H9 (cell line): ENCODE data around the gene BACH1. TPM values are rescaled to one million over a fixed set of nuclear protein-coding genes. Genes with fewer than 3 reads are reported as not detected.

ENCODE experiments used
- DNase-seq: peaks from one replicate; pipeline ENCODE4 v3.0.0-alpha.2; 2017
- H2AFZ ChIP-seq: one replicate; pipeline ENCODE4 v1.6.1; 2013; ENCODE audit warnings: mild to moderate bottlenecking, low read length, control low read depth, moderate library complexity
- H2AK5ac ChIP-seq: 2 replicates; pipeline ENCODE4 v1.6.1; 2013; ENCODE audit warnings: low read length, control low read depth, mixed read lengths; ENCODE audit not compliant: insufficient read length
- H2BK120ac ChIP-seq: one replicate; pipeline ENCODE4 v1.6.1; 2013; ENCODE audit warnings: low read depth, mild to moderate bottlenecking, low read length, control low read depth, inconsistent platforms; ENCODE audit not compliant: poor library complexity, severe bottlenecking
- H2BK12ac ChIP-seq: 2 replicates; pipeline ENCODE4 v1.6.1; 2013; ENCODE audit warnings: low read length, control low read depth, mixed read lengths, low read depth; ENCODE audit not compliant: insufficient read length
- H2BK15ac ChIP-seq: 2 replicates; pipeline ENCODE4 v1.6.1; 2013; ENCODE audit warnings: low read depth, low read length, control low read depth
- H2BK20ac ChIP-seq: one replicate; pipeline ENCODE4 v1.6.1; 2013; ENCODE audit warnings: low read depth, mild to moderate bottlenecking, low read length, control low read depth, inconsistent platforms; ENCODE audit not compliant: poor library complexity, severe bottlenecking
- H2BK5ac ChIP-seq: 2 replicates; pipeline ENCODE4 v1.6.1; 2013; ENCODE audit warnings: low read length, control low read depth, mixed read lengths; ENCODE audit not compliant: insufficient read length
- H3K14ac ChIP-seq: 2 replicates; pipeline ENCODE4 v1.6.1; 2013; ENCODE audit warnings: low read length, control low read depth; ENCODE audit not compliant: insufficient read depth
- H3K18ac ChIP-seq: 2 replicates; pipeline ENCODE4 v1.6.1; 2013; ENCODE audit warnings: low read depth, mild to moderate bottlenecking, mixed read lengths, low read length, control low read depth; ENCODE audit not compliant: insufficient read length
- H3K23ac ChIP-seq: 2 replicates; pipeline ENCODE4 v1.6.1; 2013; ENCODE audit warnings: low read length, control low read depth, mixed read lengths, low read depth; ENCODE audit not compliant: insufficient read length
- H3K23me2 ChIP-seq: 2 replicates; pipeline ENCODE4 v1.6.1; 2013; ENCODE audit warnings: low read depth, mild to moderate bottlenecking, mixed read lengths, low read length, control low read depth; ENCODE audit not compliant: insufficient read length, poor library complexity, severe bottlenecking
- H3K27ac ChIP-seq: 2 replicates; pipeline ENCODE4 v1.5.1; 2013; ENCODE audit warnings: low read length, control low read depth, mixed read lengths, low read depth; ENCODE audit not compliant: insufficient read length
- H3K27me3 ChIP-seq: 2 replicates; pipeline ENCODE4 v1.6.1; 2013; ENCODE audit warnings: low read length, control low read depth, inconsistent platforms; ENCODE audit not compliant: insufficient read depth
- H3K4ac ChIP-seq: 2 replicates; pipeline ENCODE4 v1.6.1; 2013; ENCODE audit warnings: low read depth, mild to moderate bottlenecking, control low read depth, inconsistent platforms, low read length, moderate library complexity
- H3K4me1 ChIP-seq: 2 replicates; pipeline ENCODE4 v1.6.1; 2013; ENCODE audit warnings: low read length, control low read depth, inconsistent platforms; ENCODE audit not compliant: insufficient read depth
- H3K4me2 ChIP-seq: 2 replicates; pipeline ENCODE4 v1.6.1; 2013; ENCODE audit warnings: low read length, control low read depth, mixed read lengths; ENCODE audit not compliant: insufficient read length, insufficient read depth
- H3K56ac ChIP-seq: 2 replicates; pipeline ENCODE4 v1.6.1; 2013; ENCODE audit warnings: low read depth, mild to moderate bottlenecking, mixed read lengths, low read length, control low read depth; ENCODE audit not compliant: insufficient read length
- H3K79me1 ChIP-seq: 2 replicates; pipeline ENCODE4 v1.6.1; 2013; ENCODE audit warnings: low read depth, mild to moderate bottlenecking, moderate library complexity, low read length, control low read depth, inconsistent platforms; ENCODE audit not compliant: insufficient read depth, poor library complexity, severe bottlenecking
- H3K79me2 ChIP-seq: 2 replicates; pipeline ENCODE4 v1.6.1; 2013; ENCODE audit warnings: low read length, control low read depth, inconsistent platforms; ENCODE audit not compliant: insufficient read depth
- H3K9ac ChIP-seq: 2 replicates; pipeline ENCODE4 v1.6.1; 2013; ENCODE audit warnings: low read length, control low read depth, mixed read lengths; ENCODE audit not compliant: insufficient read length; ENCODE audit errors: extremely low read depth
- H3K9me3 ChIP-seq: one replicate; pipeline ENCODE4 v1.6.1; 2013; ENCODE audit warnings: low read depth, low read length, inconsistent platforms; ENCODE audit not compliant: control insufficient read depth
- H3T11ph ChIP-seq: one replicate; pipeline ENCODE4 v1.6.1; 2013; ENCODE audit warnings: mild to moderate bottlenecking, low read length, control low read depth, inconsistent platforms
- H4K20me1 ChIP-seq: one replicate; pipeline ENCODE4 v1.6.1; 2013; ENCODE audit not compliant: control insufficient read depth, insufficient read length, insufficient read depth
- H4K5ac ChIP-seq: 2 replicates; pipeline ENCODE4 v1.6.1; 2013; ENCODE audit warnings: low read depth, mild to moderate bottlenecking, mixed read lengths, low read length, control low read depth; ENCODE audit not compliant: insufficient read length
- H4K8ac ChIP-seq: replicated peaks from 2 replicates; pipeline ENCODE4 v1.6.1; 2013; ENCODE audit warnings: low read length, control low read depth, mixed read lengths, low read depth; ENCODE audit not compliant: insufficient read length
- H4K91ac ChIP-seq: 2 replicates; pipeline ENCODE4 v1.6.1; 2013; ENCODE audit warnings: low read depth, mild to moderate bottlenecking, moderate library complexity, mixed read lengths, low read length, control low read depth; ENCODE audit not compliant: insufficient read length
- H3K27ac Mint-ChIP-seq, 3 experiments: 2 replicates in 2 of 3; 3 replicates in 1 of 3; pipeline ENCODE4 v1.8.0; 2020 to 2021; ENCODE audit warnings: mixed read lengths in 3 of 3, mild to moderate bottlenecking in 1 of 3, moderate library complexity in 1 of 3
- H3K27me3 Mint-ChIP-seq: 2 replicates; pipeline ENCODE4 v1.8.0; 2021; ENCODE audit warnings: low read depth, mild to moderate bottlenecking, moderate library complexity, mixed read lengths
- H3K36me3 Mint-ChIP-seq, 3 experiments: 2 replicates in 2 of 3; 3 replicates in 1 of 3; pipeline ENCODE4 v1.8.0; 2020 to 2021; ENCODE audit warnings: low read depth in 3 of 3, mixed read lengths in 3 of 3; ENCODE audit not compliant: insufficient read depth in 1 of 3
- H3K4me1 Mint-ChIP-seq, 2 experiments: 2 replicates each; pipeline ENCODE4 v1.8.0; 2020; ENCODE audit warnings: mixed read lengths in 2 of 2
- H3K4me3 Mint-ChIP-seq, 2 experiments: 2 replicates in 1 of 2; 3 replicates in 1 of 2; pipeline ENCODE4 v1.8.0; 2020 to 2021; ENCODE audit warnings: mild to moderate bottlenecking in 2 of 2, mixed read lengths in 2 of 2, moderate library complexity in 1 of 2
- H3K9me3 Mint-ChIP-seq, 2 experiments: 2 replicates in 1 of 2; 3 replicates in 1 of 2; pipeline ENCODE4 v1.8.0; 2020; ENCODE audit warnings: mild to moderate bottlenecking in 2 of 2, mixed read lengths in 2 of 2, moderate library complexity in 1 of 2
- WGBS: extraction: QIAGEN DNeasy Blood & Tissue Kit; methylation state at CpG from one replicate; pipeline ENCODE4 v1.1.7; 2013; ENCODE audit warnings: missing lambda C conversion rate, low lambda C conversion rate, mixed read lengths; ENCODE audit not compliant: insufficient read length; ENCODE audit errors: extremely low coverage; 5-methylcytosine and 5-hydroxymethylcytosine counted together
- total RNA-seq: library from RNA; stranded (reverse); gene quantifications from 2 replicates; pipeline ENCODE4 v1.2.1, GENCODE V29; 2021
- TF ChIP-seq, protein P1 (sequence below): fragments of 200-600 bp; sonication (generic); conservative IDR thresholded peaks from 3 replicates; pipeline ENCODE4 v1.8.0; 2021; ENCODE audit warnings: antibody characterized with exemption, mild to moderate bottlenecking

Gene BACH1
- total RNA-seq, 1 experiment from 2014 or later: 42.4 TPM

DNA sequence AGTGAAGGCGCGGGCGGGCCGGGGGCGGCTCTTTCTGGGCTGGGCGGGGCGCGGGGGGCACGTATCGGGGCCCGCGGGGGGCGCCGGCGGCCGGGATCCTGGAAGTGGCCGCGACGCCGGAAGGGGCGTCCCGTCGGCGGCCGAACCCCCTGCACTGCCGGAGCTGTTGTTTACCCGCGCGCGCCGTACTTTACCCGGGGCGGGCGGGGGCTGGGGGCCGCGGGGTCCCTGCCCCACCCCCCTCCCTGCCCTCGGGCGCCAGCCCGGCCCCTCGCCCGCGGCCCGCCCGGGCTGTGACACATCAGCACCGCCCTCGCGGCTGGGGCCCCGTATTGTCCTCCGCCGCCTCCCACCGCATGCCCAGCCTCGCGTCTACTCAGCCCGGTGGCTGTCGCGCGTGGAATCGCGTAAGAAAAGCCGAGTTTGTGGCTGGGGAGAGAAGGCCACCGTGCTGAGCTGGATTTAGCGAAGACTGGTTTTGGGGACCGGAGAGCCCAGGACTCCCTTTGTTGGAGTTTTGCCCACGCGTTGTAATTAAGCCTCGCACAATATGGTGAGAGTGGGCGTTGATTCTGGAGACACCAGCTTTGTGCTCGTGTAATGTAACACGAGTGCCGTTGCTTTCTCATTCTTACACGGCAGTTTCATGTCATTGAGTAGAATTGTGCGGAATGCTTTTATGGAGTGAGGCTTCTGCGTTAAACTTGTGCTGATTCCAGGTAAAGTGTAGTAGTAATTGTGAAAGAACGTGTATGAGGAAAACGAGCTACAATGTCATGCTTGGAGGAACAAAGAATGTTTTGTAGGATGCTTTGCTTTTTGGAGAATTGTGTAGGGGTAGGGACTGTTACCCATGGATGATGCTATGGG, 559 bp downstream of the BACH1 start:
- Histone ChIP-seq H3K9me3 (no peaks in the 10 kb centered on the region), H3K14ac (peak overlapping the region; percentile 96), H2BK12ac (no peak overlapping the region), H3K79me2 (peaks cover 21% of the 10 kb centered on the region; the same call in 1 of the 2 replicates), H3K23me2 (peaks cover 15% of the 10 kb centered on the region), H3K4me1 (no peaks in the 10 kb centered on the region), H4K8ac (no peak overlapping the region), H3K18ac (peak overlapping the region; percentile 65), H2BK120ac (no peak overlapping the region), H2BK20ac (no peak overlapping the region), H3K23ac (peak overlapping the region; percentile 56), H3T11ph (no peak overlapping the region), H3K27me3 (no peaks in the 10 kb centered on the region; the same call in 1 of the 2 replicates), H3K79me1 (no peaks in the 10 kb centered on the region), H2AK5ac (peak overlapping the region; percentile 14), H3K4me2 (peak overlapping the region; percentile 100), H2AFZ (no peak overlapping the region), H3K9ac (peak overlapping the region; percentile 86), H4K5ac (peak overlapping the region; percentile 72), H4K20me1 (no peaks in the 10 kb centered on the region), H3K56ac (peak overlapping the region; percentile 51), H2BK15ac (no peak overlapping the region), H3K4ac (no peak overlapping the region), H2BK5ac (no peak overlapping the region), H4K91ac (no peak overlapping the region), H3K27ac (peak overlapping the region; percentile 29)
- DNase-seq: no peak
- H3K9me3 Mint-ChIP-seq: peaks cover 0 to 9% of the 10 kb centered on the region in 2 experiments; a peak in 2 of 5 replicates
- peak overlapping the region; percentile 70 to 93 for H3K4me3 Mint-ChIP-seq
- TF ChIP-seq, protein P1, sequence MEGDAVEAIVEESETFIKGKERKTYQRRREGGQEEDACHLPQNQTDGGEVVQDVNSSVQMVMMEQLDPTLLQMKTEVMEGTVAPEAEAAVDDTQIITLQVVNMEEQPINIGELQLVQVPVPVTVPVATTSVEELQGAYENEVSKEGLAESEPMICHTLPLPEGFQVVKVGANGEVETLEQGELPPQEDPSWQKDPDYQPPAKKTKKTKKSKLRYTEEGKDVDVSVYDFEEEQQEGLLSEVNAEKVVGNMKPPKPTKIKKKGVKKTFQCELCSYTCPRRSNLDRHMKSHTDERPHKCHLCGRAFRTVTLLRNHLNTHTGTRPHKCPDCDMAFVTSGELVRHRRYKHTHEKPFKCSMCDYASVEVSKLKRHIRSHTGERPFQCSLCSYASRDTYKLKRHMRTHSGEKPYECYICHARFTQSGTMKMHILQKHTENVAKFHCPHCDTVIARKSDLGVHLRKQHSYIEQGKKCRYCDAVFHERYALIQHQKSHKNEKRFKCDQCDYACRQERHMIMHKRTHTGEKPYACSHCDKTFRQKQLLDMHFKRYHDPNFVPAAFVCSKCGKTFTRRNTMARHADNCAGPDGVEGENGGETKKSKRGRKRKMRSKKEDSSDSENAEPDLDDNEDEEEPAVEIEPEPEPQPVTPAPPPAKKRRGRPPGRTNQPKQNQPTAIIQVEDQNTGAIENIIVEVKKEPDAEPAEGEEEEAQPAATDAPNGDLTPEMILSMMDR: no peak
- peaks cover 20% of the 10 kb centered on the region for H3K27me3 Mint-ChIP-seq
- peak overlapping the region; percentile 7 to 99 (median 97) for H3K27ac Mint-ChIP-seq
- WGBS: no CpG with 5 or more reads among the region's 75 CpGs
- peaks cover 0 to 10% (median 4%) of the 10 kb centered on the region in 3 experiments; a peak in 3 of 7 replicates for H3K36me3 Mint-ChIP-seq
- H3K4me1 Mint-ChIP-seq: peaks cover 30 to 43% of the 10 kb centered on the region in 2 experiments
